ENCODE data around the gene CTBP1. TPM values are rescaled to one million over a fixed set of nuclear protein-coding genes. Genes with fewer than 3 reads are reported as not detected.
A peak's percentile ranks its signal among the peaks of the same experiment; 100 is the strongest.

CTBP1 gene
- total and polyA plus RNA-seq, 9 of the 15 experiments (the other 6 are each of a cell fraction or from before 2014, with no cell fraction given), result 14.5 to 162 (median 68.2) TPM

- TF ChIP-seq ARID1B (IDR thresholded peaks at IDR 0.05) (no peak), CBX1 (IDR thresholded peaks at IDR 0.05; ENCODE audit: low read depth) (no peak), NFATC3 (IDR thresholded peaks at IDR 0.05) (no peak), ADNP (tag; IDR thresholded peaks at IDR 0.05) (no peak), ZBTB43 (CRISPR knock-in tag; IDR thresholded peaks at IDR 0.05) (no peak), RFX7 (CRISPR knock-in tag; IDR thresholded peaks at IDR 0.05) (no peak), ASH1L (IDR thresholded peaks at IDR 0.05; ENCODE audit: borderline replicate concordance, low read depth, partially characterized antibody) (no peak), ZBTB2 (IDR thresholded peaks at IDR 0.05) (no peak), BCOR (IDR thresholded peaks at IDR 0.05) (no peak), ZNF140 (CRISPR knock-in tag; IDR thresholded peaks at IDR 0.05) (no peak), ZBTB9 (CRISPR knock-in tag; IDR thresholded peaks at IDR 0.05) (peak; percentile 85), BCLAF1 (IDR thresholded peaks at IDR 0.05; ENCODE audit: borderline replicate concordance in 1 of 2, control insufficient read depth in 1 of 2, low read depth in 2 of 2, low read length in 1 of 2) (no peak), E2F6 (IDR thresholded peaks at IDR 0.05; ENCODE audit: borderline replicate concordance in 1 of 2, extremely low read depth in 1 of 2, insufficient read depth in 1 of 2, insufficient read length in 1 of 2, low read depth in 1 of 2, low read length in 1 of 2, poor library complexity in 1 of 2, severe bottlenecking in 1 of 2) (no peak), NR0B1 (IDR thresholded peaks at IDR 0.05; ENCODE audit: partially characterized antibody) (no peak)
These were observed at the start of gene CTBP1 (continued) for GRCh38 chr4:1248245-1249147.

Data from K562 (cell line).